ENCODE measurements around the gene ZKSCAN8. TPM values are rescaled to one million over a fixed set of nuclear protein-coding genes. Genes with fewer than 3 reads are reported as not detected.

The ZKSCAN8 gene
- total RNA-seq, 2 experiments from 2014 or later = 17.5 to 20.7 TPM

- Mint-ChIP-seq H3K9me3 (ENCODE audit: low read depth) (no peaks in the 10 kb centered on the region), H3K4me1 (peaks cover 58% of the 10 kb centered on the region), H3K4me3 (peak overlapping the region; percentile 94), H3K27me3 (no peaks in the 10 kb centered on the region), H3K36me3 (ENCODE audit: low read depth) (peaks cover 20% of the 10 kb centered on the region), H3K27ac (peak overlapping the region; percentile 92)
- ChIA-PET POLR2A (interaction anchor here (0.8 kb wide), 1 partner anchor 127 kb away, joined by 4 read pairs; the partner anchor contains the start of gene ZSCAN26), CTCF (interaction anchor here (0.7 to 2.2 kb wide), 3 partner anchors 15 to 216 kb away, joined by 3 to 9 read pairs (median 7); no protein-coding TSS in a partner anchor)
- no peak for ATAC-seq
- DNase-seq = peak; percentile 31
- intact Hi-C loops (cut with DNase I, micrococcal nuclease) = loop anchor here (1.0 to 10.0 kb wide), 9 partner anchors 60 to 842 kb away; partner anchors contain the start of genes ZNF165 (in 1 of the 2), ZSCAN26 (in 1 of the 2) and ZSCAN31 (in 1 of the 2)
Observed at GRCh38 chr6:28139860-28140543, 1.7 kb upstream of the ZKSCAN8 start.

GRCh38 chr6:28140616-28141015 is 1.1 kb upstream of the ZKSCAN8 start:
- CTCF ChIA-PET = interaction anchor here (0.7 to 2.2 kb wide), 4 partner anchors 13 to 215 kb away, joined by 3 to 9 read pairs (median 5); no protein-coding TSS in a partner anchor
- ATAC-seq (no peak), DNase-seq (no peak)
- no peaks in the 10 kb centered on the region for H3K9me3 Mint-ChIP-seq (ENCODE audit: low read depth)
- H3K4me1 Mint-ChIP-seq = peaks cover 60% of the 10 kb centered on the region
- H3K4me3 Mint-ChIP-seq = peak overlapping the region; percentile 94
- intact Hi-C loops (cut with DNase I, micrococcal nuclease) = loop anchor here (1.0 kb wide), 5 partner anchors 16 to 127 kb away; partner anchors contain the start of genes ZKSCAN4 (in 1 of the 2), ZNF165 (in 1 of the 2), ZSCAN16 (in 1 of the 2) and ZSCAN26 (in 1 of the 2)
- peak overlapping the region; percentile 92 for H3K27ac Mint-ChIP-seq
- POLR2A ChIA-PET = interaction anchor here (0.6 to 1.4 kb wide), 3 partner anchors 127 to 871 kb away, joined by 3 to 4 read pairs (median 4); partner anchors contain the start of gene ZSCAN26
- H3K27me3 Mint-ChIP-seq = no peaks in the 10 kb centered on the region
- peaks cover 22% of the 10 kb centered on the region for H3K36me3 Mint-ChIP-seq (ENCODE audit: low read depth)

- Mint-ChIP-seq H3K27me3 (no peaks in the 10 kb centered on the region), H3K9me3 (ENCODE audit: low read depth) (no peaks in the 10 kb centered on the region), H3K27ac (peak overlapping the region; percentile 90), H3K4me3 (peak overlapping the region; percentile 94), H3K4me1 (peaks cover 59% of the 10 kb centered on the region), H3K36me3 (ENCODE audit: low read depth) (peaks cover 24% of the 10 kb centered on the region)
- no peak for DNase-seq
- ChIA-PET CTCF (interaction anchor here (1.0 to 1.8 kb wide), 2 partner anchors 209 to 214 kb away, joined by 3 to 4 read pairs; no protein-coding TSS in a partner anchor), POLR2A (no interaction called here)
- ATAC-seq = no peak
- intact Hi-C loops (cut with DNase I, micrococcal nuclease) = no loop called here
Observed at GRCh38 chr6:28142446-28142845, 763 bp downstream of the ZKSCAN8 start.

- Mint-ChIP-seq H3K27ac (no peak overlapping the region), H3K4me1 (peaks cover 33% of the 10 kb centered on the region), H3K36me3 (ENCODE audit: low read depth) (peaks cover 46% of the 10 kb centered on the region), H3K9me3 (ENCODE audit: low read depth) (no peaks in the 10 kb centered on the region), H3K4me3 (no peak overlapping the region), H3K27me3 (no peaks in the 10 kb centered on the region)
- intact Hi-C loops (cut with DNase I, micrococcal nuclease) = no loop called here
- ChIA-PET CTCF (no interaction called here), POLR2A (interaction anchor here (0.6 kb wide), 1 partner anchor 17 kb away, joined by 7 read pairs; no protein-coding TSS in a partner anchor)
- DNase-seq (no peak), ATAC-seq (no peak)
Observed at GRCh38 chr6:28145231-28145630, 3.5 kb downstream of the ZKSCAN8 start.

GRCh38 chr6:28152531-28152930 is 10.8 kb downstream of the ZKSCAN8 start:
- peaks cover 6% of the 10 kb centered on the region for H3K9me3 Mint-ChIP-seq (ENCODE audit: low read depth)
- intact Hi-C loops (cut with DNase I, micrococcal nuclease) = no loop called here

GRCh38 chr6:28153546-28153945 is 11.9 kb downstream of the ZKSCAN8 start:
- Mint-ChIP-seq H3K4me3 (no peak overlapping the region), H3K27me3 (no peaks in the 10 kb centered on the region), H3K36me3 (ENCODE audit: low read depth) (peaks cover 77% of the 10 kb centered on the region), H3K4me1 (no peaks in the 10 kb centered on the region), H3K9me3 (ENCODE audit: low read depth) (peaks cover 6% of the 10 kb centered on the region), H3K27ac (no peak overlapping the region)
- intact Hi-C loops (cut with DNase I, micrococcal nuclease) = no loop called here
- DNase-seq = no peak
- ChIA-PET CTCF (interaction anchor here (1.4 kb wide), 1 partner anchor 10 kb away, joined by 5 read pairs; no protein-coding TSS in a partner anchor), POLR2A (no interaction called here)
- ATAC-seq = no peak

More at GRCh38 chr6:28152531-28152930, 10.8 kb downstream of the ZKSCAN8 start:
- Mint-ChIP-seq H3K27ac (no peak overlapping the region), H3K4me1 (no peaks in the 10 kb centered on the region), H3K36me3 (ENCODE audit: low read depth) (peaks cover 80% of the 10 kb centered on the region), H3K27me3 (no peaks in the 10 kb centered on the region), H3K4me3 (no peak overlapping the region)
- ATAC-seq (no peak), DNase-seq (no peak)
- ChIA-PET CTCF (no interaction called here), POLR2A (no interaction called here)

- peaks cover 6% of the 10 kb centered on the region for H3K9me3 Mint-ChIP-seq (ENCODE audit: low read depth)
- no peaks in the 10 kb centered on the region for H3K27me3 Mint-ChIP-seq
- no peak overlapping the region for H3K27ac Mint-ChIP-seq
- H3K4me1 Mint-ChIP-seq = no peaks in the 10 kb centered on the region
- peaks cover 77% of the 10 kb centered on the region for H3K36me3 Mint-ChIP-seq (ENCODE audit: low read depth)
- ChIA-PET POLR2A (no interaction called here), CTCF (interaction anchor here (1.4 kb wide), 1 partner anchor 11 kb away, joined by 5 read pairs; no protein-coding TSS in a partner anchor)
- no peak overlapping the region for H3K4me3 Mint-ChIP-seq
- DNase-seq = no peak
- intact Hi-C loops (cut with DNase I, micrococcal nuclease) = no loop called here
- ATAC-seq = no peak
Observed at GRCh38 chr6:28154357-28154756, 12.7 kb downstream of the ZKSCAN8 start.

- H3K4me3 Mint-ChIP-seq = no peak overlapping the region
- H3K27me3 Mint-ChIP-seq = no peaks in the 10 kb centered on the region
- ChIA-PET POLR2A (no interaction called here), CTCF (no interaction called here)
- H3K36me3 Mint-ChIP-seq (ENCODE audit: low read depth) = peaks cover 70% of the 10 kb centered on the region
- intact Hi-C loops (cut with DNase I, micrococcal nuclease) = no loop called here
- DNase-seq (no peak), ATAC-seq (no peak)
- H3K27ac Mint-ChIP-seq = no peak overlapping the region
- peaks cover 5% of the 10 kb centered on the region for H3K9me3 Mint-ChIP-seq (ENCODE audit: low read depth)
- peaks cover 14% of the 10 kb centered on the region for H3K4me1 Mint-ChIP-seq
Observed at GRCh38 chr6:28158318-28158717, 16.6 kb downstream of the ZKSCAN8 start.

- intact Hi-C loops (cut with DNase I, micrococcal nuclease) = no loop called here
- H3K36me3 Mint-ChIP-seq (ENCODE audit: low read depth) = peaks cover 62% of the 10 kb centered on the region
- no peak overlapping the region for H3K27ac Mint-ChIP-seq
- ChIA-PET CTCF (interaction anchor here (1.0 kb wide), 1 partner anchor 18 kb away, joined by 3 read pairs; the partner anchor contains the start of gene ZKSCAN8), POLR2A (no interaction called here)
- no peaks in the 10 kb centered on the region for H3K27me3 Mint-ChIP-seq
- H3K4me1 Mint-ChIP-seq = peaks cover 14% of the 10 kb centered on the region
- DNase-seq (no peak), ATAC-seq (no peak)
- H3K9me3 Mint-ChIP-seq (ENCODE audit: low read depth) = peaks cover 5% of the 10 kb centered on the region
- no peak overlapping the region for H3K4me3 Mint-ChIP-seq
Observed at GRCh38 chr6:28159029-28159607, 17.4 kb downstream of the ZKSCAN8 start.

- ChIA-PET CTCF (no interaction called here), POLR2A (no interaction called here)
- H3K4me1 Mint-ChIP-seq = peaks cover 14% of the 10 kb centered on the region
- H3K4me3 Mint-ChIP-seq = no peak overlapping the region
- peaks cover 1% of the 10 kb centered on the region for H3K27me3 Mint-ChIP-seq
- H3K36me3 Mint-ChIP-seq (ENCODE audit: low read depth) = peaks cover 54% of the 10 kb centered on the region
- H3K9me3 Mint-ChIP-seq (ENCODE audit: low read depth) = peaks cover 5% of the 10 kb centered on the region
- ATAC-seq (no peak), DNase-seq (no peak)
- intact Hi-C loops (cut with DNase I, micrococcal nuclease) = loop anchor here in 1 of 2 experiments (2.0 kb wide), 1 partner anchor 23 kb away; no protein-coding TSS in a partner anchor
- H3K27ac Mint-ChIP-seq = no peak overlapping the region
Observed at GRCh38 chr6:28160233-28160632, 18.6 kb downstream of the ZKSCAN8 start.

GRCh38 chr6:28161410-28162079 is 19.9 kb downstream of the ZKSCAN8 start:
- Mint-ChIP-seq H3K4me1 (peaks cover 14% of the 10 kb centered on the region), H3K4me3 (peak overlapping the region; percentile 72), H3K27ac (peak overlapping the region; percentile 40), H3K27me3 (peaks cover 2% of the 10 kb centered on the region), H3K36me3 (ENCODE audit: low read depth) (peaks cover 46% of the 10 kb centered on the region), H3K9me3 (ENCODE audit: low read depth) (peaks cover 5% of the 10 kb centered on the region)
- ATAC-seq = peak; percentile 98
- POLR2A ChIA-PET = interaction anchor here (0.6 kb wide), 1 partner anchor 924 kb away, joined by 7 read pairs; no protein-coding TSS in a partner anchor
- intact Hi-C loops (cut with DNase I, micrococcal nuclease) = loop anchor here in 1 of 2 experiments (1.0 to 2.0 kb wide), 3 partner anchors 20 to 81 kb away; partner anchors contain the start of genes ZKSCAN8 and ZNF165
- peak; percentile 89 for DNase-seq
- CTCF ChIA-PET = interaction anchor here (0.5 to 0.6 kb wide), 2 partner anchors 9 to 445 kb away, joined by 3 to 4 read pairs; no protein-coding TSS in a partner anchor
